Esophagus squamous epithelium (tissue), 4 donors: ENCODE measurements around the gene NTN3.

Source experiments
- CTCF ChIP-seq, 6 experiments: fragments of 450-650 bp in 4 of 6; fragments of 200-600 bp in 2 of 6; sonication (generic) in 2 of 6; IDR thresholded peaks; one replicate each; pipeline ENCODE4 v1.5.1; 2016 to 2019; ENCODE audit warnings: antibody characterized with exemption in 6 of 6, mild to moderate bottlenecking in 4 of 6, moderate library complexity in 4 of 6
- POLR2A ChIP-seq, 4 donors: fragments of 450-650 bp; IDR thresholded peaks; one replicate each; pipeline ENCODE4 v1.6.1; 2017; ENCODE audit warnings: antibody characterized with exemption in 4 of 4, mild to moderate bottlenecking in 4 of 4, moderate library complexity in 3 of 4

- TF ChIP-seq CTCF (IDR thresholded peaks at IDR 0.05) (no peak), POLR2A (IDR thresholded peaks at IDR 0.05) (no peak)
Measured at GRCh38 chr16:2492292-2492691, 21.2 kb downstream of the NTN3 start.
